Neural cell (in vitro differentiated cells): ENCODE data around the gene WDR19. TPM values are rescaled to one million over a fixed set of nuclear protein-coding genes. Genes with fewer than 3 reads are reported as not detected.

Source experiments
- H2AFZ ChIP-seq: fragments of 200-600, 300-800 bp; sonication (generic), shearing (Covaris generic); 2 replicates; pipeline ENCODE4 v1.6.0; 2014; ENCODE audit warnings: low read depth, mild to moderate bottlenecking, antibody characterized with exemption, low read length, moderate library complexity
- H3F3A ChIP-seq: fragments of 200-600 bp; shearing (Covaris generic); 2 replicates; pipeline ENCODE4 v1.6.1; 2016; ENCODE audit warnings: mild to moderate bottlenecking, moderate library complexity, mixed read lengths, antibody characterized with exemption, low read length; ENCODE audit not compliant: insufficient read depth, poor library complexity, severe bottlenecking
- H3K27ac ChIP-seq: fragments of 200-600, 300-800 bp; sonication (generic), shearing (Covaris generic); 2 replicates; pipeline ENCODE4 v1.5.1; 2014; ENCODE audit warnings: mild to moderate bottlenecking, low read length, moderate library complexity
- H3K27me3 ChIP-seq: fragments of 300-800, 200-600 bp; sonication (generic), shearing (Covaris generic); 2 replicates; pipeline ENCODE4 v1.6.0; 2014; ENCODE audit warnings: mild to moderate bottlenecking, low read depth, low read length, moderate library complexity; ENCODE audit not compliant: insufficient read depth
- H3K36me3 ChIP-seq: fragments of 300-800, 200-600 bp; sonication (generic), shearing (Covaris generic); 2 replicates; pipeline ENCODE4 v1.5.1; 2014; ENCODE audit warnings: mild to moderate bottlenecking, antibody characterized with exemption, low read length, moderate library complexity; ENCODE audit not compliant: insufficient read depth
- H3K4me2 ChIP-seq: fragments of 300-800, 200-600 bp; sonication (generic), shearing (Covaris generic); 2 replicates; pipeline ENCODE4 v1.6.0; 2014; ENCODE audit warnings: mild to moderate bottlenecking, low read length
- H3K4me3 ChIP-seq: fragments of 300-800, 200-600 bp; sonication (generic), shearing (Covaris generic); 2 replicates; pipeline ENCODE4 v1.5.1; 2014; ENCODE audit warnings: mild to moderate bottlenecking, low read length, moderate library complexity
- H3K79me2 ChIP-seq: fragments of 200-600 bp; shearing (Covaris generic); replicated peaks from 2 replicates; pipeline ENCODE4 v1.6.0; 2014; ENCODE audit warnings: mild to moderate bottlenecking, low read length, moderate library complexity; ENCODE audit not compliant: insufficient read depth
- H3K9ac ChIP-seq: fragments of 300-800, 200-600 bp; sonication (generic), shearing (Covaris generic); 2 replicates; pipeline ENCODE4 v1.6.1; 2016; ENCODE audit warnings: mild to moderate bottlenecking, low read length, mixed read lengths
- H3K9me2 ChIP-seq: fragments of 200-600 bp; shearing (Covaris generic); 2 replicates; pipeline ENCODE4 v1.6.1; 2016; ENCODE audit warnings: mild to moderate bottlenecking, low read length, mixed read lengths; ENCODE audit not compliant: insufficient read depth
- H3K9me3 ChIP-seq: fragments of 200-600, 300-800 bp; sonication (generic), shearing (Covaris generic); 2 replicates; pipeline ENCODE4 v1.6.1; 2016; ENCODE audit warnings: mild to moderate bottlenecking, mixed run types, low read length, moderate library complexity, mixed read lengths
- H4K20me1 ChIP-seq: fragments of 200-600 bp; shearing (Covaris generic); 2 replicates; pipeline ENCODE4 v1.6.1; 2016; ENCODE audit warnings: mild to moderate bottlenecking, mixed run types; ENCODE audit not compliant: insufficient read depth
- CTCF ChIP-seq: fragments of 450-650 bp; IDR thresholded peaks from 2 replicates; pipeline ENCODE4 v1.5.1; 2014; ENCODE audit warnings: antibody characterized with exemption, mild to moderate bottlenecking, moderate library complexity; ENCODE audit not compliant: poor library complexity, severe bottlenecking
- EP300 ChIP-seq: fragments of 450-650 bp; conservative IDR thresholded peaks from 2 replicates; pipeline ENCODE4 v1.6.1; 2014; ENCODE audit warnings: antibody characterized with exemption, mild to moderate bottlenecking, moderate library complexity; ENCODE audit not compliant: poor library complexity, severe bottlenecking
- EZH2 ChIP-seq: fragments of 200-600, 300-800 bp; shearing (Covaris generic), sonication (generic); IDR thresholded peaks from 2 replicates; pipeline ENCODE4 v1.6.1; 2014; ENCODE audit warnings: antibody characterized with exemption, low read length, borderline replicate concordance, mild to moderate bottlenecking; ENCODE audit not compliant: insufficient read depth, poor library complexity, severe bottlenecking
- MXI1 ChIP-seq: fragments of 450-650 bp; conservative IDR thresholded peaks from 2 replicates; pipeline ENCODE4 v1.6.1; 2014; ENCODE audit warnings: antibody characterized with exemption, mild to moderate bottlenecking; ENCODE audit not compliant: poor library complexity, severe bottlenecking
- POLR2AphosphoS5 ChIP-seq: IDR thresholded peaks from 2 replicates; pipeline ENCODE4 v1.6.1; 2012
- RAD21 ChIP-seq: fragments of 450-650 bp; conservative IDR thresholded peaks from 2 replicates; pipeline ENCODE4 v1.6.1; 2014; ENCODE audit warnings: antibody characterized with exemption, mild to moderate bottlenecking, moderate library complexity
- REST ChIP-seq: IDR thresholded peaks from 2 replicates; pipeline ENCODE4 v1.6.1; 2012; ENCODE audit warnings: borderline replicate concordance
- SMC3 ChIP-seq: fragments of 450-650 bp; conservative IDR thresholded peaks from 2 replicates; pipeline ENCODE4 v1.6.1; 2014; ENCODE audit warnings: antibody characterized with exemption, mild to moderate bottlenecking, moderate library complexity; ENCODE audit not compliant: poor library complexity
- TAF1 ChIP-seq: IDR thresholded peaks from 2 replicates; pipeline ENCODE4 v1.6.1; 2012; ENCODE audit warnings: low read depth
- polyA plus RNA-seq: library from polyadenylated mRNA; depleted of rRNA; stranded (reverse); fragments of >200 nt; gene quantifications from 2 replicates; pipeline ENCODE4 v1.2.3, GENCODE V29; 2014

The WDR19 gene
- polyA plus RNA-seq, 1 donor from 2014 or later = 69.9 TPM

- no peak overlapping the region for H3K9ac ChIP-seq
- no peaks in the 10 kb centered on the region for H3K27me3 ChIP-seq
- H3F3A ChIP-seq = no peaks in the 10 kb centered on the region
- no peaks in the 10 kb centered on the region for H4K20me1 ChIP-seq
- H2AFZ ChIP-seq = no peak overlapping the region
- no peaks in the 10 kb centered on the region for H3K9me3 ChIP-seq
- TF ChIP-seq MXI1 = no peak
- H3K9me2 ChIP-seq = no peaks in the 10 kb centered on the region
- no peaks in the 10 kb centered on the region for H3K36me3 ChIP-seq
- H3K4me2 ChIP-seq = no peak overlapping the region
- no peak overlapping the region for H3K27ac ChIP-seq
- no peaks in the 10 kb centered on the region for H3K79me2 ChIP-seq
- no peak overlapping the region for H3K4me3 ChIP-seq
Measured at GRCh38 chr4:39166177-39166576, 16.2 kb upstream of the WDR19 start.

GRCh38 chr4:39166669-39167068 lies 15.7 kb upstream of the WDR19 start:
- H2AFZ ChIP-seq = no peak overlapping the region
- H3K9ac ChIP-seq = no peak overlapping the region
- H3K4me2 ChIP-seq = no peak overlapping the region
- H3K9me3 ChIP-seq = no peaks in the 10 kb centered on the region
- H3K79me2 ChIP-seq = no peaks in the 10 kb centered on the region
- no peaks in the 10 kb centered on the region for H3K27me3 ChIP-seq
- TF ChIP-seq CTCF (no peak), RAD21 (no peak), POLR2AphosphoS5 (no peak), REST (no peak), SMC3 (no peak)
- H4K20me1 ChIP-seq = no peaks in the 10 kb centered on the region
- no peaks in the 10 kb centered on the region for H3K9me2 ChIP-seq
- no peak overlapping the region for H3K4me3 ChIP-seq
- H3K27ac ChIP-seq = no peak overlapping the region
- H3F3A ChIP-seq = no peaks in the 10 kb centered on the region
- H3K36me3 ChIP-seq = no peaks in the 10 kb centered on the region

GRCh38 chr4:39169426-39169825 lies 12.9 kb upstream of the WDR19 start:
- H3K36me3 ChIP-seq = no peaks in the 10 kb centered on the region
- H3K4me2 ChIP-seq = no peak overlapping the region
- H3K27me3 ChIP-seq = no peaks in the 10 kb centered on the region
- TF ChIP-seq SMC3 (no peak), POLR2AphosphoS5 (no peak), TAF1 (no peak), MXI1 (no peak), RAD21 (no peak), EP300 (no peak), CTCF (no peak), EZH2 (no peak), REST (no peak)
- H3K27ac ChIP-seq = no peak overlapping the region
- no peak overlapping the region for H3K4me3 ChIP-seq
- H3K9me2 ChIP-seq = no peaks in the 10 kb centered on the region
- no peak overlapping the region for H2AFZ ChIP-seq
- H3K79me2 ChIP-seq = no peaks in the 10 kb centered on the region
- no peaks in the 10 kb centered on the region for H3F3A ChIP-seq
- no peaks in the 10 kb centered on the region for H4K20me1 ChIP-seq
- H3K9me3 ChIP-seq = no peaks in the 10 kb centered on the region
- H3K9ac ChIP-seq = no peak overlapping the region
